Right lobe of liver (tissue), 6 donors: Measurements from ENCODE around the gene AQP4. TPM values are rescaled to one million over a fixed set of nuclear protein-coding genes. Genes with fewer than 3 reads are reported as not detected.
A peak's percentile ranks its signal among the peaks of the same experiment; 100 is the strongest.

Experiments
- ATAC-seq, 4 donors: fragments of 200-7000 bp; cut with Tn5 transposase; one replicate each; pipeline ENCODE4 v1.9.1; 2020; ENCODE audit warnings: mild to moderate bottlenecking in 4 of 4, moderate library complexity in 4 of 4
- DNase-seq, 3 donors: peaks; one replicate each; pipeline ENCODE4 v3.0.0-alpha.2; 2020
- H3K27ac ChIP-seq, 3 donors: fragments of 200-600 bp; one replicate each; pipeline ENCODE4 v1.8.0; 2022
- H3K27me3 ChIP-seq, 2 donors: fragments of 200-600 bp; one replicate each; pipeline ENCODE4 v1.8.0; 2022
- H3K36me3 ChIP-seq, 4 donors: fragments of 200-600 bp; sonication (generic) in 1 of 4; one replicate each; pipeline versions ENCODE4 v1.5.1 to v1.8.0; 2017 to 2022; ENCODE audit warnings: control low read depth in 1 of 4
- H3K4me1 ChIP-seq, 4 donors: fragments of 200-600 bp; sonication (generic) in 1 of 4; one replicate each; pipeline versions ENCODE4 v1.5.1 to v1.8.0; 2017 to 2022; ENCODE audit warnings: control low read depth in 1 of 4
- H3K4me3 ChIP-seq, 3 donors: fragments of 200-600 bp; one replicate each; pipeline ENCODE4 v1.8.0; 2022
- H3K9me3 ChIP-seq, 4 donors: fragments of 200-600 bp; sonication (generic) in 1 of 4; one replicate each; pipeline versions ENCODE4 v1.5.1 to v1.8.0; 2017 to 2022; ENCODE audit warnings: control low read depth in 1 of 4
- POLR2A ChIP-seq: fragments of 450-650 bp; IDR thresholded peaks from one replicate; pipeline ENCODE4 v1.6.1; 2017; ENCODE audit warnings: antibody characterized with exemption, mild to moderate bottlenecking
- WGBS: methylation state at CpG from one replicate; pipeline ENCODE4 v1.1.6; 2018; ENCODE audit warnings: low coverage, low lambda C conversion rate; ENCODE audit not compliant: insufficient coverage; ENCODE audit errors: missing lambda C conversion rate; 5-methylcytosine and 5-hydroxymethylcytosine counted together
- intact Hi-C, 2 donors: fragments of 100-400 bp; cut with DNase I; formaldehyde crosslinking; loops; one replicate each; pipeline versions ENCODE4 v1.11.2 to v1.14.1; 2022
- total RNA-seq, 6 experiments: library from RNA; depleted of rRNA in 2 of 6; stranded (reverse); fragments of >200 nt in 2 of 6; fragmentation: NEBNext Ultra II Directional in 3 of 6; extraction: Animal tissue kit (Norgen Biotek cat#: 25700) in 3 of 6; gene quantifications; one replicate each; pipeline versions ENCODE4 v1.1.0 to v1.2.4, GENCODE V29; 2016 to 2023
- TF ChIP-seq, protein P1 (sequence below), 4 donors: fragments of 200-600 bp in 3 of 4; fragments of 450-650 bp in 1 of 4; IDR thresholded peaks; one replicate each; pipeline versions ENCODE4 v1.5.1 to v1.8.0; 2016 to 2022; ENCODE audit warnings: antibody characterized with exemption in 4 of 4, mild to moderate bottlenecking in 2 of 4
- donor health status: DM: no; HTN: yes; CAD: no.
- donor health status: DM: no; HTN: no; CAD: no.
- donor health status: DM: no; HTN: no; CAD: no.
- donor health status: DM: no; HTN: yes; CAD: no.
- donor health status: DM: no; HTN: yes; CAD: no.

Gene AQP4
- total RNA-seq, 6 experiments from 2014 or later: 0.82 to 1.7 (median 1.2) TPM

- Histone ChIP-seq H3K36me3 (no peaks in the 10 kb centered on the region), H3K27ac (no peak overlapping the region), H3K4me3 (no peak overlapping the region), H3K4me1 (no peaks in the 10 kb centered on the region), H3K27me3 (no peaks in the 10 kb centered on the region), H3K9me3 (no peaks in the 10 kb centered on the region)
- ATAC-seq (no peak), DNase-seq (no peak)
- WGBS: 83% methylated on average over 2 of the region's 2 CpGs
- intact Hi-C loops: no loop called here
- TF ChIP-seq, protein P1, sequence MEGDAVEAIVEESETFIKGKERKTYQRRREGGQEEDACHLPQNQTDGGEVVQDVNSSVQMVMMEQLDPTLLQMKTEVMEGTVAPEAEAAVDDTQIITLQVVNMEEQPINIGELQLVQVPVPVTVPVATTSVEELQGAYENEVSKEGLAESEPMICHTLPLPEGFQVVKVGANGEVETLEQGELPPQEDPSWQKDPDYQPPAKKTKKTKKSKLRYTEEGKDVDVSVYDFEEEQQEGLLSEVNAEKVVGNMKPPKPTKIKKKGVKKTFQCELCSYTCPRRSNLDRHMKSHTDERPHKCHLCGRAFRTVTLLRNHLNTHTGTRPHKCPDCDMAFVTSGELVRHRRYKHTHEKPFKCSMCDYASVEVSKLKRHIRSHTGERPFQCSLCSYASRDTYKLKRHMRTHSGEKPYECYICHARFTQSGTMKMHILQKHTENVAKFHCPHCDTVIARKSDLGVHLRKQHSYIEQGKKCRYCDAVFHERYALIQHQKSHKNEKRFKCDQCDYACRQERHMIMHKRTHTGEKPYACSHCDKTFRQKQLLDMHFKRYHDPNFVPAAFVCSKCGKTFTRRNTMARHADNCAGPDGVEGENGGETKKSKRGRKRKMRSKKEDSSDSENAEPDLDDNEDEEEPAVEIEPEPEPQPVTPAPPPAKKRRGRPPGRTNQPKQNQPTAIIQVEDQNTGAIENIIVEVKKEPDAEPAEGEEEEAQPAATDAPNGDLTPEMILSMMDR (IDR thresholded peaks at IDR 0.05): no peak
- no peak for TF ChIP-seq POLR2A
Measured at GRCh38 chr18:26853401-26853800, 12.1 kb downstream of the AQP4 start.

- ATAC-seq: no peak
- H3K9me3 ChIP-seq: no peaks in the 10 kb centered on the region
- no peaks in the 10 kb centered on the region for H3K4me1 ChIP-seq
- no peak for TF ChIP-seq POLR2A
- TF ChIP-seq, protein P1 (IDR thresholded peaks at IDR 0.05): no peak
- no peak overlapping the region for H3K27ac ChIP-seq
- no peaks in the 10 kb centered on the region for H3K27me3 ChIP-seq
- H3K36me3 ChIP-seq: no peaks in the 10 kb centered on the region
- no peak overlapping the region for H3K4me3 ChIP-seq
- WGBS: no CpG with 5 or more reads among the region's 1 CpG
- DNase-seq: no peak
- intact Hi-C loops: no loop called here
Measured at GRCh38 chr18:26843760-26844159, 21.7 kb downstream of the AQP4 start.

DNA sequence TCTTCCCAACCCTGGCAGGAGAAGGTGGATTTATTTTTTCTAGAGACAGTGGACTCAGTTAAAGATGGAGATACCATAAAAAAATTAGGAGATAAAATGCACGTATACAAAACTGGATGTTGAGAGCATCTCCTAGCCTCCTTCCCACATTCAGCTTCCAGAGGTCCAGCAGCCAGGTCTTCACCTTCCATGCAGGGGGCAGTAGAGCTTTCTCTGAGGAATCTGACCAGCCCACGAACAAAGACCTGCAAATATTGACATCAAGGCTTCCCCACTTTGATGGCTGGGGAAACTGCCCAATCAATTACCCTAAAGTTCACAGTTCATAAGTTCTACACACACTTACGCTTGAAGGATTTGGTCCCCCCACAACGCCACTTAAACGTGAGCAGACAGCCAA lies 24.5 kb downstream of the AQP4 start:
- Histone ChIP-seq H3K4me3 (no peak overlapping the region), H3K27me3 (no peaks in the 10 kb centered on the region), H3K36me3 (no peaks in the 10 kb centered on the region), H3K27ac (no peak overlapping the region), H3K4me1 (no peaks in the 10 kb centered on the region), H3K9me3 (no peaks in the 10 kb centered on the region)
- WGBS: 45% methylated on average over 5 of the region's 5 CpGs
- DNase-seq (no peak), ATAC-seq (peak; percentile 32 to 81 (median 54))
- TF ChIP-seq, protein P1 (IDR thresholded peaks at IDR 0.05): peak; percentile 9 to 41 (median 22)
- TF ChIP-seq POLR2A: no peak
- intact Hi-C loops: no loop called here

DNA sequence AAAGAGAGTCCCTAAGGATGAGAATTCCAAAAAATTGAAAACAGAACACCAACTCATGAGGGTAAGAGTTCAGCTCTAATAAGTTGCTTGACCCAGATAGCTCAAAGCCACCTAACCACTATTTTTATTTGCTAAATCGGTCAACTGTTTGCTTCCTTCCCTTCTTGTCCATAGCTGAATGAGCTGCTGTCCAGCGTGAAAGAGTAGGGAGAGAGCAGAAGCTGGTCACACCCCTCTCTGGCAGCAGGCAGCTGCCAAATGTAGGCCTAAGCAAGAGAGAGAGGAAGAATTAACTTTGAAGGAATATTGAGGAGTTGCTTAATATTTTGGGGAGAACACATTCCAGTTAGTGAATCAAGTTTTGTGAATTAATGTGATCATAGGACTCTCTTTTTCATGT lies 25.9 kb downstream of the AQP4 start:
- H3K4me1 ChIP-seq: no peaks in the 10 kb centered on the region
- no peaks in the 10 kb centered on the region for H3K27me3 ChIP-seq
- ATAC-seq (no peak), DNase-seq (no peak)
- TF ChIP-seq POLR2A: no peak
- TF ChIP-seq, protein P1 (IDR thresholded peaks at IDR 0.05): no peak
- no peaks in the 10 kb centered on the region for H3K36me3 ChIP-seq
- intact Hi-C loops: no loop called here
- H3K27ac ChIP-seq: no peak overlapping the region
- H3K4me3 ChIP-seq: no peak overlapping the region
- WGBS: 67% methylated on average over 2 of the region's 2 CpGs
- H3K9me3 ChIP-seq: no peaks in the 10 kb centered on the region

DNA sequence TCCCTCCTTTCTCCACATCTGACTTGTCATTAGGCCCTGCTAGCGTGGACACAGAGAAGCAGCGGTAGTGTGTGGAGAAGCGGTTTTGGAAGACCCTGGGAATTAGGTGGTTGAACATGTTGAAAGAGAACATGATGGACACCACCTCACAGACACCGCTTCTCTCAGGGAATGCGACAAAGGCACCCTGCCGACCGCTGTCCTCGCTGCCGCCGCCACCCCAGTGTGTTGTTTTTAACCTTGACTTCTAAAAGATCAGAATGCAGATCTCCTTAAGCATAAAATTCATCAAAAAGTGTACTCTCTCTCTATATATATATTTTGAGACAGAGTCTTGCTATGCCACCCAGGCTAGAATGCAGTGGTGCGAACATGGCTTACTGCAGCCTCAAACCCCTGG lies 33.2 kb downstream of the AQP4 start:
- WGBS: 84% methylated on average over 7 of the region's 11 CpGs
- H3K9me3 ChIP-seq: no peaks in the 10 kb centered on the region
- no peaks in the 10 kb centered on the region for H3K36me3 ChIP-seq
- TF ChIP-seq POLR2A: no peak
- TF ChIP-seq, protein P1 (IDR thresholded peaks at IDR 0.05): no peak
- DNase-seq (no peak), ATAC-seq (no peak)
- no peaks in the 10 kb centered on the region for H3K27me3 ChIP-seq
- no peak overlapping the region for H3K27ac ChIP-seq
- H3K4me3 ChIP-seq: no peak overlapping the region
- intact Hi-C loops: no loop called here
- no peaks in the 10 kb centered on the region for H3K4me1 ChIP-seq
